Measurements from ENCODE around the gene RRP1.

DNA sequence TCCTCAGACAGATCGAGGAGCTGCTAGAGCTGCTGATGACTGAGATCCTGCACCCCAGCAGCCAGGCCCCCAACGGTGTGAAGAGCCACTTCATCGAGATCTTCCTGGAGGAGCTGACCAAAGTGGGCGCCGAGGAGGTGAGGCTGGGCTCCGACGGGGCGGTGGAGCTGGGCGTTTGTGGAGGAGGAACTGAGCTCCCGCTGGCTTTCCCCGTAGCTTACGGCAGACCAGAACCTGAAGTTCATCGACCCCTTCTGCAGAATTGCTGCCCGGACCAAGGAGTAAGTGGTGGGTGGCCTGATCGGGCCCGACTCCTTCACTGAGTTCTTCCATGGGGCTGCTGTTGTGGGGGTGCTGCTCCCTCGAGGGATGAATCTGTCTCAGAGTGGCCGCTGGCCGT lies 8.0 kb downstream of the RRP1 start:
- no peak for TF ChIP-seq CTCF (IDR thresholded peaks at IDR 0.05)
- no peak for TF ChIP-seq POLR2A (IDR thresholded peaks at IDR 0.05)
- no peak for TF ChIP-seq EP300 (IDR thresholded peaks at IDR 0.05)

All from tibial nerve (tissue), 4 donors.